PFSK-1 (cell line): ENCODE results near the gene CELF5.

ENCODE experiments used
- FOXP2 ChIP-seq: optimal IDR thresholded peaks from 2 replicates; pipeline ENCODE3; 2011; ENCODE audit warnings: borderline replicate concordance, control low read depth, inconsistent platforms; ENCODE audit not compliant: insufficient read depth; ENCODE audit errors: extremely low read length, extremely low read depth
- POLR2AphosphoS5 ChIP-seq: IDR thresholded peaks from 2 replicates; pipeline ENCODE4 v1.6.1; 2012; ENCODE audit warnings: low read depth, mild to moderate bottlenecking, control low read depth, low read length, moderate library complexity
- REST ChIP-seq, 2 experiments: IDR thresholded peaks; 2 replicates each; pipeline versions ENCODE4 v1.6.1 to v1.8.0; 2011 to 2012; ENCODE audit warnings: low read depth in 2 of 2, low read length in 2 of 2, control low read depth in 1 of 2, inconsistent platforms in 1 of 2, mild to moderate bottlenecking in 1 of 2, moderate library complexity in 1 of 2; ENCODE audit not compliant: insufficient read depth in 1 of 2
- SIN3A ChIP-seq: IDR thresholded peaks from 2 replicates; pipeline ENCODE4 v1.6.1; 2012; ENCODE audit warnings: mild to moderate bottlenecking, low read length, moderate library complexity, borderline replicate concordance; ENCODE audit not compliant: insufficient read depth
- TAF1 ChIP-seq: IDR thresholded peaks from 2 replicates; pipeline ENCODE4 v1.6.1; 2012; ENCODE audit warnings: low read length, control low read depth, borderline replicate concordance; ENCODE audit not compliant: insufficient read depth

CELF5 gene

GRCh38 chr19:3279306-3279705, 54.8 kb downstream of the CELF5 start:
- TF ChIP-seq FOXP2 (no peak), SIN3A (no peak), REST (IDR thresholded peaks at IDR 0.05; ENCODE audit: insufficient read depth in 1 of 2, low read depth in 2 of 2, low read length in 2 of 2) (no peak)

- no peak for TF ChIP-seq POLR2AphosphoS5
These were observed 56.6 kb downstream of the CELF5 start for GRCh38 chr19:3281026-3281425.

- no peak for TF ChIP-seq POLR2AphosphoS5
- TF ChIP-seq REST (IDR thresholded peaks at IDR 0.05; ENCODE audit: insufficient read depth in 1 of 2, low read depth in 2 of 2, low read length in 2 of 2), result no peak
- TF ChIP-seq TAF1, result no peak
- TF ChIP-seq SIN3A, result no peak
- no peak for TF ChIP-seq FOXP2
These were observed 57.7 kb downstream of the CELF5 start for GRCh38 chr19:3282155-3282554.

- TF ChIP-seq SIN3A, result no peak
- TF ChIP-seq FOXP2, result no peak
- no peak for TF ChIP-seq POLR2AphosphoS5
- TF ChIP-seq TAF1, result no peak
- TF ChIP-seq REST (IDR thresholded peaks at IDR 0.05; ENCODE audit: insufficient read depth in 1 of 2, low read depth in 2 of 2, low read length in 2 of 2), result no peak
These were observed 58.1 kb downstream of the CELF5 start for GRCh38 chr19:3282564-3282963.

GRCh38 chr19:3283246-3283751, 58.8 kb downstream of the CELF5 start:
- TF ChIP-seq FOXP2 (no peak), POLR2AphosphoS5 (no peak), REST (IDR thresholded peaks at IDR 0.05; ENCODE audit: insufficient read depth in 1 of 2, low read depth in 2 of 2, low read length in 2 of 2) (no peak), TAF1 (no peak), SIN3A (no peak)
